HTR-8/SVneo (cell line): Measurements from ENCODE around the gene ANKRD44.

Source experiments
- DNase-seq: peaks from one replicate; pipeline ENCODE4 v3.0.0; 2011; ENCODE audit warnings: low spot score, mixed read lengths; ENCODE audit not compliant: insufficient read length
- FAIRE-seq: peaks from 2 replicates; lab custom pipeline; 2011; peaks lifted over from hg19 to GRCh38; lab: Jason Lieb, UNC

The ANKRD44 gene

GRCh38 chr2:197096649-197097048 lies 213.9 kb downstream of the ANKRD44 start:
- FAIRE-seq, result no peak

GRCh38 chr2:197092431-197092830 lies 218.1 kb downstream of the ANKRD44 start:
- DNase-seq (no peak), FAIRE-seq (no peak)

More at GRCh38 chr2:197096649-197097048, 213.9 kb downstream of the ANKRD44 start:
- no peak for DNase-seq

GRCh38 chr2:197090742-197091367 lies 219.7 kb downstream of the ANKRD44 start:
- FAIRE-seq (no peak), DNase-seq (no peak)

GRCh38 chr2:197089655-197090054 lies 220.9 kb downstream of the ANKRD44 start:
- DNase-seq (no peak), FAIRE-seq (no peak)

- FAIRE-seq (no peak), DNase-seq (no peak)
Observed at GRCh38 chr2:197088694-197089093, 221.9 kb downstream of the ANKRD44 start.

GRCh38 chr2:197086500-197086899 lies 224.1 kb downstream of the ANKRD44 start:
- DNase-seq (no peak), FAIRE-seq (no peak)

GRCh38 chr2:197085665-197086064 lies 224.9 kb downstream of the ANKRD44 start:
- no peak for FAIRE-seq
- no peak for DNase-seq

- FAIRE-seq, result no peak
- no peak for DNase-seq
Observed at GRCh38 chr2:197081294-197081693, 229.3 kb downstream of the ANKRD44 start.

- DNase-seq (no peak), FAIRE-seq (no peak)
Observed at GRCh38 chr2:197080578-197081216, 229.9 kb downstream of the ANKRD44 start.

GRCh38 chr2:197079832-197080555 lies 230.6 kb downstream of the ANKRD44 start:
- FAIRE-seq (no peak), DNase-seq (no peak)

- DNase-seq, result no peak
- no peak for FAIRE-seq
Observed at GRCh38 chr2:197079414-197079813, 231.2 kb downstream of the ANKRD44 start.

- FAIRE-seq (no peak), DNase-seq (no peak)
Observed at GRCh38 chr2:197078535-197078934, 232.0 kb downstream of the ANKRD44 start.

- FAIRE-seq (no peak), DNase-seq (no peak)
Observed at GRCh38 chr2:197077336-197077735, 233.2 kb downstream of the ANKRD44 start.

- no peak for DNase-seq
- FAIRE-seq, result no peak
Observed at GRCh38 chr2:197076652-197077051, 233.9 kb downstream of the ANKRD44 start.

GRCh38 chr2:197075754-197076337 lies 234.7 kb downstream of the ANKRD44 start:
- DNase-seq (no peak), FAIRE-seq (no peak)

- FAIRE-seq (no peak), DNase-seq (no peak)
Observed at GRCh38 chr2:197075281-197075680, 235.3 kb downstream of the ANKRD44 start.

GRCh38 chr2:197073701-197074433 lies 236.7 kb downstream of the ANKRD44 start:
- FAIRE-seq (no peak), DNase-seq (no peak)

GRCh38 chr2:197073270-197073669 lies 237.3 kb downstream of the ANKRD44 start:
- DNase-seq (no peak), FAIRE-seq (no peak)

GRCh38 chr2:197072533-197072932 lies 238.0 kb downstream of the ANKRD44 start:
- DNase-seq (no peak), FAIRE-seq (no peak)

GRCh38 chr2:197071790-197072436 lies 238.7 kb downstream of the ANKRD44 start:
- FAIRE-seq, result no peak
- no peak for DNase-seq
